GM18868 (cell line): ENCODE results near the gene ZEB1.
A peak's percentile ranks its signal among the peaks of the same experiment; 100 is the strongest.
"Not testable (repeated sequence)": the region's sequence is repeated elsewhere in the genome, so short reads cannot be mapped to it uniquely, and the experiment has no call there.

Source experiments
- ATAC-seq: cut with Tn5 transposase; IDR thresholded peaks from one replicate; pipeline ENCODE4 v1.9.1; 2021; ENCODE audit warnings: mild to moderate bottlenecking, moderate library complexity; ENCODE audit not compliant: unreplicated experiment

Gene ZEB1

DNA sequence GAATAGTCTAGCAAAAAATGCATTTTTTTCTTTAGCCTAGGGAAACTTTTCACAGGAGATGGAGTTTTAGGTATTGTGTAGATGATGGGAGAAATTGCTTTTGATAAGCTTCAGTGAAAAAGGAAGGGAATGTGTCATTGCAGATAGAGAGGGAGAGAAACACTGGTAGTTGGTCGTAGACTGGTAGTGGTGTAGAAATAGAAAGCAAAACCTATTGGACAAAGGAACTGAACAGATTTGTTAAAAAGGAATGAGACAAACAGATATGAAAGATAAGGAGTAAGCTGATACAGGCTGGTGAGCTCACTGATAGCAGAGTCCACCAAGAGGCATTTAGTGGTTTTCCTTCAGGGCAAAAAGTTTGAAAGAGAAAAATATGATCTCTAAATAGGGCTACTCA, 94.3 kb downstream of the ZEB1 start:
- peak; percentile 80 for ATAC-seq

DNA sequence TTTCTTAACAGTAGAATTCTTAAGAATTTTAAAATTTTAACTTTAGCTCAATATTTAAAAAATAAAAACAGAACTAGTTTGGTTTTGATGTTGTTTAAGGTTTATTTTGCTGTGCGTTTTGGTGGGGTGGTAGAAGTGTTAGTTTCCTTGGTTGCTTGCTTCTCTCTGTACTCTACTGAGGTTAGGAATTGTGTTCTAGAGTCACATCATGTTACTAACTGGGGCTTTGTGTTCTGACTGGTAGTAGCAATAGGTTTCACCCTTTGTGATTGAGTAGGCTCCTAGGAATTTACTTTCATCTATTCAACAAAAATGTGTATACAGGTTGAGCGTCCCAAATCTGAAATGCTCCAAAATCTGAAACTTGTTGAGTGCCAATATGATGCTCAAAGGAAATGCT, 99.5 kb downstream of the ZEB1 start:
- no peak for ATAC-seq

DNA sequence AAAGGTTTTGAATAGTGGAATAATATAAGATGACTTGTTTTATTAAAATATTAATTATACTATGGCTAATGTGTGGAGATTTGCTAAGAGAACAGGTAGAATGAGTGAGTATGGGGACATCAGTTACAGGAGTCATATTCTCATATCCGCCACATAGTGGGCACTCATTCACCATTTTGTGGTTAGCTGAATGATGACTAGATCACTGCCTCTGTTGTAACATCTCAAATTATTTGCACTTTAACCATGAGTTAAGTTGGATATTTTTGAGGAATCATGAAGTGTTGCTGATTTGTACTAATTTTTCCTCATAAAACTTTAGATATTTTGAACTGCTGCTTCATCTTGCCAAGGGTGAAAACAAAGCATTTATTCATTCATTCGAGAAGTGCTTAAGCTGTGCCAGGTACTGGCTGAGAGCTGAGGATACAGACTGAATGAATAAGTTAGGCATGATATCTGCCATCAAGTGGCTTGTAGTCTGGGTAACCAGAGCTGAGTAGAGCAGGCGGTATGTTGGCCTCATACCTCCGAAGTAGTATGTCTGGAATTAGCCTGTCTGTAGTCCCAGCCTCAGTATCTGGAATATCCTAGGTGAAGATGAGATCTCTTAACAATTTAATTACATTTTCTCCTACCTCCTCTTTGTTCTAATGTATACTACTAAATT, 100.5 kb downstream of the ZEB1 start:
- ATAC-seq: no peak

DNA sequence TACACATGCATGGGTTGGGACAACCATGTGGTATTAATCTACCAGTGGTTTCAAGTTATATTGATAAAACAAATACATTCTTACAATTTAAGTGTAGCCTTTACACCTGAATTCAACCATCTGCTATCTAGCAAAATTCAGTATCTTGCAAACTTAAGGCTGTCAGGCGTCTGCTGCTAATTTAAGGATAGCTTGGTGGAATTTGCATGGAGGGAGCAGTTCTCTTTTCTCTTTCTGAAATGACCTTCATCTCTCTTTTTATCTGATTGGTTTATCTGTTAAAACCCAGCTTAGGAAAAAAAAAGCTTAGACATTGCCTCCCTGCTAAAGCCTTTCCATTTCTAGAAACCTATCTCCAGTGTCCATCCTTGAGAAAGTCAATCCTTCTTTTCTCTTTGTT, 102.3 kb downstream of the ZEB1 start:
- no peak for ATAC-seq

DNA sequence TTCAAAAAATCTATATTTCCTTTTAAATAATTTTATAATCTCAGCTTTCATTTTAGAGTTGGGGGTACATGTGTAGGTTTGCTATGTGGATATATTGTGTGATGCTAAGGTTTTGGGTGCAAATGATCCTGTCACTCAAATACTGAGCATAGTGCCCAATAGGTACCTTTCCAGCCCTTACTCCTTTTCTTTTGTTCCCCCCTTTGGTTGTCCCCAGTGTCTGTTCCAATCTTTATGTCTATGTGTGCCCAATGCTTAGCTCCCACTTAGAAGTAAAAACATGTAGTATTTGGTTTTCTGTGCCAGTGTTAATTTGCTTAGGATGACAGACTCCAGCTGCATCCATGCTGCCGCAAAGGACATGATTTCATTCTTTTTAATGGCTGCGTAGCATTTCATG, 103.6 kb downstream of the ZEB1 start:
- no peak for ATAC-seq

DNA sequence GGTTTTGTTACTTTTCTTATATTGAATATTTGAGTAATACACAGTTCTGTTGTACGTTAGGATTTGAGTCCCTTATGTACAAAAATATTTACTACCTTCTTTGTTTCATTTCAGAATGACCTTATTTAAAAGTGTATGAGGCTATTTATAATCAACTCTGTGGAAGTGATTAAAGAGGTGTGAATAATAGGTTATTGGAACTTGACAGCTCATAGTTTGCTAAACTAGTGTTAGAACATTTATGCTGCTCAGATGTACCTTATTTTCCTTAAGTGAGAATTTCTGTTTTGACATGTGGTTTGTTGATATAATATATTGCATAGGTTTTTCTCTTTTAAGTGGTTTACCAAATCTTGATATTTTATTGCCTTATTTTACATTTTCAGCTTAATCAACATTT, 105.5 kb downstream of the ZEB1 start:
- ATAC-seq: no peak

DNA sequence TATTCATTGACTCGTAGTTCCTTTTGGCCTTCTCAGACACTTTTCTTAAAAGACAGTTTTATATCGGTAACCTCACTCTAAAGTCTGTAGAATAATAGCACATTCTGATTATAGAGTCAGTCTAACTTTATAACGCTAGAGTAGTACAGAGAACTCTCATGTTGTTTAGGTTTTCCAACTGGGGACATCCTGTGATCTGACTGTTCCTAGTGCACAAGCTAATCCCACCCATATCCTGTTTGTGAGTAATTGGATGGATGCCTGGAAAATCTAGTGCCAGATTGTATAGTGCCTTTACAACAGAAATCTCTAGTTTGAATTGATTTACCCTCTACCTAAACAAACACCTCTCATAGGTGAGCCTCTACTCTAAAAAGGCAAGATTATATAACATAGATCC, 107.4 kb downstream of the ZEB1 start:
- no peak for ATAC-seq

DNA sequence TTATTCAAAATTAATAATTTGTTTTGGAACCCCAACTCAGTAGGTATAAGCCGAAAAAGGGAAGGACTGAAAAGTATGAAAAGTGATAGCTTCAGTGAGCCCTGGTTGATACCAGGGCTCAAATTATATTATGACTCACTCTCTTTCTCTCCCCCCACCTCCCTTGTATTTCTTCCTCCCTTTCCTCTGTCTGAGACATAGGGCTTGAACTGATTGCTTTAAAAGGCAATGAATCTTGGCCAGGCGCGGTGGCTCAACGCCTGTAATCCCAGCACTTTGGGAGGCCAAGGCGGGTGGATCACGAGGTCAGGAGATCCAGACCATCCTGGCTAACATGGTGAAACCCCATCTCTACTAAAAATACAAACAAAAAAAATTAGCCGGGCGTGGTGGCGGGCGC, 108.3 kb downstream of the ZEB1 start:
- not testable (repeated sequence) for ATAC-seq

DNA sequence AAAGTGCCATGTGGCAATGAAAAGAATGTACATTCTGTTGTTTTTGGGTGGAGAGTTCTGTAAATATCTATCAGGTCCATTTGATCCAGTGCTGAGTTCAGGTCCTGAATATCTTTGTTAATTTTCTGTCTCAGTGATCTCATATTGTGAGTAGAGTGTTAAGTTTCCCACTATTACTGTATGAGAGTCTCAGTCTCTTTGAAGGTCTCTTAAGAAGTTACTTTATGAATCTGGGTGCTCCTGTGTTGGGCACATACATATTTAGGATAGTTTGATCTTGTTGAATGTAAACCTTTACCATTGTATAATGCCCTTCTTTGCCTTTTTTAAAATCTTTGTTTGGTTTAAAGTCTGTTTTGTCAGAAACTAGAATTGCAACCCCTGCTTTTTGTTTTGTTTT, 109.5 kb downstream of the ZEB1 start:
- ATAC-seq: not testable (repeated sequence)

DNA sequence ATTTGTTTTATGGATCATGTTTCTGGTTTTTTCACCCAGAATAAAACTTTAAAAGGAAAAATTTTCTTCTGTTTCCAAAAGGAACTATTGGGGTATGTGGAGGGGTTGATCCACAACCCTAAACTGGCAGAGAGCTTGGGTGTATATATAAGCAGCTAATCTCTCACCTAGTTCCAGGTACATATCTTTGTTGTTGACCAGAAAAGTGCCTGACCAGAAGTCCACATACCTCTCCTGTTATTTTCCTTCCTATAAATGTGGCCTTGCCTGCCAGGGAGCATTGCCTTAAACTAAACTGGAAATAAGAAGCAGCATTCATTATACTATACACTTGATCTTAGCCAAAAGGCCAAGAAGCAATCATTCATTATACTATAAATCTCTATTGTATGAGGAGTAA, 112.0 kb downstream of the ZEB1 start:
- ATAC-seq: no peak

DNA sequence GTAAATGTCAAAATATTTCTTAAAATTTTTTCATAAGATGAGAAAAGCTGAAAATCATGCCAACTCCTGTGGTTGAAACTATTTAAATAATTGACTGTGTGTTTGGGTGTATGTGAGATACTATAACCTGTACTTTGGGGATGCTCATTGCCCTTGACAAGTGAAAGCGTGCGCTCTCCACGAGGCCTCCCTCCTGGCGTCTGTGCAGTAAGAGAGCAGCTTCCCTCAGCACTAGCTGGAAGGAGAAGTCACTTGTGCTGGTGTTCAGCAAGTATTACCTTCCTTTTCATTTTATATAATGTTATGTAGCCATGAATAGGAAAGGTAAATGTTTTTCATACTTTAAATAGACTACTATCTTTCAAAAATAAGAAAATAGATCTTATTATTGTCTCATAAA, 118.9 kb downstream of the ZEB1 start:
- no peak for ATAC-seq

DNA sequence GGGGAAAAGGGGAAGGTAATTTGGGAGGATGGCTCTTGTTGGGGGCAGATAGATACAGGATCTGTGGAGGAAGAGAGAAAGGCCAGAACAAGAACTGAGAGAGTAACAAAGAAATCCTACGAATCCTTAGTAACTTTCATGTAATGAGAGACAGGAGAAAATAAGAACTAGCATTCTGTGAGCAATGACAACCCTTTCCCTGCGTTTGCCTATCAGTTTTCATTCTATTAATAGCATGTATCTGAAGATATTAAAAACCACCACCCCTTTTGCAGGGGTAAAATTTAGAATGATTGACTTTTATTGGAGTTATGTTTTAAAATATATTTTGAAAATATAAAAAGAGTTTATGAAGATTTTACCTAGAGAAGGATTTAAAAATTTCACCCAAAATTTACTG, 132.8 kb downstream of the ZEB1 start:
- no peak for ATAC-seq

DNA sequence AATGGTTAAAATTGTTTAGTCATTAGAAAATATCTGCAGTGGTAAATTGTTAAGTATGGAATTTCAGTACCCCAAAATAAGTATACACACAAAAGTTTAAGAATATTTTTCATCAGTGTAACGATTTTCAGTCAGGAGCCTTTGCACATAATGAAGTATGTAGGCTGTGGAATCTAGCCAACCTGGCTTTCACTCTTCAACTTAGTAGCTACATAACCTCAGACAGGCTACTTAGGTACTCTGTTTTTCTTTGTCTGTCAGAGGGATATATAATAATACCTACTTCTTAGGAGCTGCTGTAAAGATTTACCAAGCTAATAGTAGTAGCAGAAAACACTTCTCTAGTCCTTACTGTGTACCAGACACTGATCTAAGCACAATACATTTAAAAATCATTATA, 137.5 kb downstream of the ZEB1 start:
- ATAC-seq: no peak

DNA sequence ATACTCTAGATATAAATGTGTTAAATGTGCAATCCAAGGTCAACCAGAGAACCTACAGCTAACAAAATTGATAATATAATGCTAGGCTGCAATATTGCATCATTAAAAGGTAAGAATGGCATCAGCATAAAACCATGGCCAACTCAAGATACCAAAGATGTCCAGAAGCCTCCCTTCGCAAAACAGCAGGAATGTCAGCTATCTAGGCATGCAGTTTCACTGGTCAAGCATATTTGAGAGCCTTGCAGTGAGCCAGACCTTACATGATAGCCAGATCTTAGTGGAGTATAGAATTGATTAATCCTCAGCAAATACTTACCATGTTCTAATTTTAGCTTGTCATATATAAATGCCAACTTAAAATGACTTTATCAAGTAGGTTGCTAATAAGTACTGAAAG, 138.8 kb downstream of the ZEB1 start:
- ATAC-seq: no peak

DNA sequence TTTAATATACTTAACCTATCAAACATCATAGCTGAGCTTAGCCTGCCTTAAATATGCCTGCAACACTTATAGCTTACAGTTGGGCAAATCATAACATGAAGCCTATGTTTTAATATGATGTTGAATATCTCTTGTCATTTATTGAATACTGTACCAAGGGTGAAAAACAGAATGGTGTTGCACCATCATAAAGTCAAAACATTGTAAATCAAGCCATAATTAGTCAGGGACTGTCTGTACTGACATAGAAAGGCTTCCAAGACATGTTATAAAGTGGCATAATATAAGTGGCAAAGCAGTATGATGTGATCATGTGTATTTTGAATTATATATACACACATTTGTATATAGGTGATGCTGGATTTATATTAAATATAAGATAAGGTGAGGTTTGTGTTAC, 140.0 kb downstream of the ZEB1 start:
- no peak for ATAC-seq

DNA sequence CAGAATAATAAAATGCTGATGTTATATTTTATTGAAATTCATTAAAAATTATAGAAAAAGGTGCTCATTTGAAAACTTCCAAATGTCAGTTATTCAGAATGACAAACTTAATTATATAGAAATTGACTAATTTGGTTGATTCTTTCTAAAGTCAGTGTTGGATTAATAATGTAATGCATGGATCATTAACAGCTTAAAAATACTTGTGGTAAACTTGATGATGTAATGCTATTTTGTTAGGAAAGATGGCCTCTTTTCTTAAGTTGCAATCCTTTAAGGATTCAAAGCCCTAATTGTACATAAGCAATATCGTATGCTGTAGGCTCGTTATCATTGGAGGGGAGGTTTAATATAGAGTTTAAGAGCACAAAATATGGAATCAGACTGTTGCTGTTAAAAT, 141.2 kb downstream of the ZEB1 start:
- no peak for ATAC-seq

DNA sequence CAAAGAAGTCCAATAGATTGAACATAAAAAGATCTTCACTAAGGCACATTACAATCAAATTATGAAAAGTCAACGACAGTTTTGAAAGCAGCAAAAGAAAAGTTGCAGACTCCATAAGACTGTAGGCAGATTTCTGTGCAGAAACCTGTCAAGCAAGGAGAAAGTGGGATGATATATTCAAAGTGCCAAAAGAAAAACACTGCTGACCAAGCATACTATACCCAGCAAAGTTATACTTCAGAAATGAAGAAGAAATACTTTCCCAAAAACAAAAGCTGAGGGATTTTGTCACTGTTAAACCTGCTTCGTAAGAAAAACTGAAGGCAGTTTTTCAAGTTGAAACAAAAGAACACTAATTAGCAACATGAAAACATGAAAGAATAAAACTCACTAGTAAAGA, 145.5 kb downstream of the ZEB1 start:
- ATAC-seq: no peak

DNA sequence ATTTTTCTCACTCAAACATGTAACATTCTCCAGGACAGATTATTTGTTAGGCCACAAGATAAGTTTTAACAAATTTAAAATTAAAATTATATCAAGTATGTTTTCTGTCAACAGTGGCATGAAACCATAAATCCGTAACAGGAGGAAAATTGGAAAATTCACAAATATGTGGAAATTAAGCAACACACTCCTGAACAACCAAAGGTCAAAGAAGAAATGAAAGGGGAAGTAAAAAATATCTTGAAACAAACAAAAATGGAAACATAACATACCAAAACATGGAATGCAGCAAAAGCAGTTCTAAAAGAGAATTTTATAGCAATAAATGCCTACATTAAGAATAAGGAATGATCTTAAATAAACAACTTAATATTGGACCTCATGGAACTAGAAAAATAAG, 147.3 kb downstream of the ZEB1 start:
- ATAC-seq: no peak

DNA sequence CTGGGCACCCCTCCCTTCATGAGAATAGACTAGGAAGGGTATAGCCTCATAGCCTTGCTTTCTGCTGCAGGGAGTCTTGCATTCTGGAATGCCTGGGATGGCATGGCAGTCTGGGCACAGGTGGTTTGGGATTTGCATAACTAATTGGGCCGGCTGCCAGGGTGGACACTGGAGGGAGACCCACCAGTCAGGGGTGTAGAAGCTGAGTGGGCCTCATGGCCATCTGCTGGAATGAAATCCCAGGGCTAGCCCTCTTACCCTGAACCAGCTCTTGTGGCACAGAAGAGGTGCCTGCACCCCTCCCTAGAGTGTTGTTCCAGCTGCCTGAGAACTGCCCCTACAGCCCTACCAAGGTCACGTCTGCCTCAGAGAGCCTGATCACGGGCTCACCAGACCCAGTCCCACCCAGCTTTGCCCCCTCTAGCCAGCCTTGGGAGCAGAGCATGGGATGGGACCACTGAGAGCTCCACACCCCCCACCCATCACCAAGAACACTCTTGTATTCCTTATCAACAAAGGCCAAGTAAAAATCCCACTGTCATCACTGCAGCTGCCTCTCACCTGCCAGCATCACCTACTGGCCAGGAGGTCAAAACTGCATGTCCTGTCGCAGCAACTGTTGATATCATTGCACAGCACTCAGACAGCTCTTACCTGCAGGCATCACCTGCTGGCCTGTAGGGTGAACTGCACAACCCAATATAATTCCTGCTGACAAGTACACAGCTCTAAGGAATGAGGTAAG, 148.9 kb downstream of the ZEB1 start:
- ATAC-seq: no peak

DNA sequence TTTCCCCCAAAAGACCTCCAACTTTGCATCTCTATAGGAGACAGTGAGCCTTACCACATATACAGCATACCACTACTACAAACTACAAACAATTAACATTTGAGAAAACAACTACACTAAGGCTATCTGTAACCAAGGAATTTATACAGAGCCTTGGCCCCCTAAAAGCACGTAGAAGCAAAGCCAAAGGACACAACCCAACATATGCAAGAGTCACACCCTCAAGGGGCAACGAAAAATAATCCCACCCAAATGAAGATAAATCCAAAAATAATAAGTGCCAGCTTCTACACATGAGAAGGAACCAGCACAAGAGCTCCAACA, 149.5 kb downstream of the ZEB1 start:
- ATAC-seq: no peak

DNA sequence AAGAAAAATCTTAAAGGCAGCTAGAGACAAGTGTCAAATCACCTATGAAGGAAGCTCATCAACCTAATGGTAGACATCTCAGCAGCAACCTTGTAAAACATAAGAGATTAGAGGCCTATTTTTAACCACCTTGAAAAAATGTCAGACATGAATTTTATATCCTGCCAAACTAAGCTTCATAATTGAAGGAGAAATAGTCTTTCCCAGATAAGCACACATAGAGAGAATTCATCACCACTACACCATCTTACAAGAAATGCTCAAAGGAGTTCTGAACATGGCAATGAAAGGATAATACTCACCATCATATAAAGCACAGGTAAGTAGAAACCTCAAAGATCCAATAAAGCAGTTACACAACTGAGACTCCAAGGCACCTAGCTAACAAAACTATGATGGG, 156.5 kb downstream of the ZEB1 start:
- ATAC-seq: no peak

DNA sequence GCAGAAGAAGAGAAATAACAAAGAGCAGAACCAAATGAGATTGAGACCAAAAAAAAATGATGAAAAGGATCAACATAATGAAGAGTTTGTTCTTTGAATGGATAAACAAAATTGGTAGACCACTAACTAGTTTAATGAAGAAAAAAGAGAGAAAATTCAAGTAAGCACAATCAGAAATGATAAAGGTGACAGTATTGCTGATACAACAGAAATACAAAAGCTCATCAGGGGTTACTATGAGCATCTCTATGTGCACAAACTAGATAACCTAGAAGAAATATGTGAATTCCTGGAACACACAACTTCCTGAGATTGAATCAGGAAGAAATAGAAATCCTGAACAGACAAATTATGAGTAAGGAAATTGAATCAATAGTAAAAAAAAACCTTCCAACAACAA, 157.1 kb downstream of the ZEB1 start:
- no peak for ATAC-seq

DNA sequence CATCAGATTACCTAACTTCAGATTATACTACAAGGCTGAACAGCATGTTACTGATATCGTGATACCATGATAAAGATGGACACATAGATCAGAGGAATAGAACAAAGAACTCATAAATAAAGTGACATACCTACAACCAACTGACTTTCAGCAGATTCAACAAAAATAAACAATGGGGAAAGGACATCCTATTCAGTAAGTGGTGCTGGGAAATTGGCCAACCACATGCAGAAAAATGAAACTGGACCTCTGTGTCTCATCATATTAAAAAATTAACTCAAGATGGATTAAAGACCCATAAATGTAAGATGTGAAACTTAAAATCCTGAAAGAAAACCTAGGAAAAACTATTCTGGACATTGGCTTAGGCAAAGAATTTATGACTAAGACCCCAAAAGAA, 158.6 kb downstream of the ZEB1 start:
- ATAC-seq: no peak
